HEK293T (cell line): ENCODE results near the gene PPP1R14B.
"Not testable (repeated sequence)": the region's sequence is repeated elsewhere in the genome, so short reads cannot be mapped to it uniquely, and the experiment has no call there.

Experiments
- ARNT ChIP-seq: fragments of 450-650 bp; IDR thresholded peaks from 2 replicates; pipeline ENCODE4 v1.6.1; 2017; ENCODE audit warnings: mild to moderate bottlenecking
- BHLHE40 ChIP-seq: fragments of 450-650 bp; IDR thresholded peaks from 2 replicates; pipeline ENCODE4 v1.6.1; 2016; ENCODE audit warnings: mild to moderate bottlenecking, moderate library complexity, borderline replicate concordance
- ELF4 ChIP-seq: fragments of 450-650 bp; IDR thresholded peaks from 2 replicates; pipeline ENCODE4 v1.6.1; 2017; ENCODE audit warnings: antibody characterized with exemption
- FOXA1 ChIP-seq: fragments of 450-650 bp; IDR thresholded peaks from 2 replicates; pipeline ENCODE4 v1.6.1; 2016; ENCODE audit warnings: mild to moderate bottlenecking
- HDGF ChIP-seq: fragments of 450-650 bp; IDR thresholded peaks from 2 replicates; pipeline ENCODE4 v1.6.1; 2017; ENCODE audit warnings: antibody characterized with exemption, borderline replicate concordance
- TARDBP ChIP-seq: fragments of 450-650 bp; IDR thresholded peaks from 2 replicates; pipeline ENCODE4 v1.6.1; 2016
- TF ChIP-seq, protein P1 (sequence below): fragments of 450-650 bp; IDR thresholded peaks from 2 replicates; pipeline ENCODE4 v1.6.1; 2016

GRCh38 chr11:64246621-64246870, 197 bp downstream of the PPP1R14B start:
- TF ChIP-seq TARDBP, ARNT, HDGF, ELF4, BHLHE40, FOXA1: not testable (repeated sequence)
- TF ChIP-seq, protein P1, sequence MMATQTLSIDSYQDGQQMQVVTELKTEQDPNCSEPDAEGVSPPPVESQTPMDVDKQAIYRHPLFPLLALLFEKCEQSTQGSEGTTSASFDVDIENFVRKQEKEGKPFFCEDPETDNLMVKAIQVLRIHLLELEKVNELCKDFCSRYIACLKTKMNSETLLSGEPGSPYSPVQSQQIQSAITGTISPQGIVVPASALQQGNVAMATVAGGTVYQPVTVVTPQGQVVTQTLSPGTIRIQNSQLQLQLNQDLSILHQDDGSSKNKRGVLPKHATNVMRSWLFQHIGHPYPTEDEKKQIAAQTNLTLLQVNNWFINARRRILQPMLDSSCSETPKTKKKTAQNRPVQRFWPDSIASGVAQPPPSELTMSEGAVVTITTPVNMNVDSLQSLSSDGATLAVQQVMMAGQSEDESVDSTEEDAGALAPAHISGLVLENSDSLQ = not testable (repeated sequence)
